A673 (cell line): Measurements from ENCODE around the gene HS1BP3. TPM values are rescaled to one million over a fixed set of nuclear protein-coding genes. Genes with fewer than 3 reads are reported as not detected.

Experiments
- BruUV-seq: library from RNA; stranded (reverse); fragments of 400-500 nt; replicated peaks from 2 replicates; lab custom pipeline; 2021; lab: Mats Ljungman, UMichigan
- CTCF ChIA-PET: fragments of 300-600 bp; sonication (Branson Sonifier 250); formaldehyde crosslinking; loops from one replicate; lab custom pipeline; 2022; ENCODE audit warnings: antibody characterized with exemption; lab: Charles Lee
- POLR2A ChIA-PET: fragments of 300-600 bp; sonication (Branson Sonifier 250); formaldehyde crosslinking; loops from one replicate; lab custom pipeline; 2022; ENCODE audit warnings: antibody characterized with exemption; ENCODE audit not compliant: low non-redundant PET; lab: Charles Lee
- DNase-seq: peaks from one replicate; pipeline ENCODE4 v3.0.0-alpha.2; 2015; ENCODE audit warnings: low spot score
- H3K27ac ChIP-seq: fragments of 200-600 bp; sonication (generic); 2 replicates; pipeline ENCODE4 v1.5.1; 2016; ENCODE audit warnings: mixed run types, low read depth, mild to moderate bottlenecking, mixed read lengths, antibody characterized with exemption, low read length; ENCODE audit not compliant: poor library complexity, severe bottlenecking
- H3K27me3 ChIP-seq: fragments of 200-600 bp; sonication (generic); replicated peaks from 2 replicates; pipeline ENCODE4 v1.6.1; 2017; ENCODE audit warnings: mixed run types, low read depth, mild to moderate bottlenecking, mixed read lengths, antibody characterized with exemption, low read length; ENCODE audit not compliant: insufficient read depth, poor library complexity
- H3K36me3 ChIP-seq: fragments of 200-600 bp; sonication (generic); 2 replicates; pipeline ENCODE4 v1.6.1; 2016; ENCODE audit warnings: mixed run types, mild to moderate bottlenecking, mixed read lengths, antibody characterized with exemption, low read length; ENCODE audit not compliant: insufficient read depth, poor library complexity, severe bottlenecking
- H3K4me1 ChIP-seq: fragments of 200-600 bp; sonication (generic); 2 replicates; pipeline ENCODE4 v1.6.1; 2017; ENCODE audit warnings: mixed run types, mild to moderate bottlenecking, mixed read lengths, antibody characterized with exemption, low read length; ENCODE audit not compliant: insufficient read depth, poor library complexity, severe bottlenecking
- H3K4me3 ChIP-seq: fragments of 200-600 bp; sonication (generic); 2 replicates; pipeline ENCODE4 v1.5.1; 2016; ENCODE audit warnings: low read depth, mixed run types, mild to moderate bottlenecking, mixed read lengths, low read length; ENCODE audit not compliant: poor library complexity, severe bottlenecking
- H3K9me3 ChIP-seq: fragments of 200-600 bp; sonication (generic); 2 replicates; pipeline ENCODE4 v1.6.1; 2016; ENCODE audit warnings: mixed run types, low read depth, mild to moderate bottlenecking, mixed read lengths, antibody characterized with exemption, low read length; ENCODE audit not compliant: poor library complexity, severe bottlenecking
- EZH2 ChIP-seq: fragments of 200-600 bp; sonication (generic); IDR thresholded peaks from 2 replicates; pipeline ENCODE4 v1.6.1; 2017; ENCODE audit warnings: borderline replicate concordance, low read depth, mild to moderate bottlenecking, mixed read lengths, antibody characterized with exemption, low read length; ENCODE audit not compliant: poor library complexity, severe bottlenecking
- intact Hi-C: fragments of 100-400 bp; cut with micrococcal nuclease; formaldehyde crosslinking; loops from one replicate; pipeline ENCODE4 v1.10.0; 2022; ENCODE audit not compliant: unreplicated experiment
- total RNA-seq: library from RNA; stranded (reverse); gene quantifications from 2 replicates; pipeline ENCODE4 v1.2.3, GENCODE V29; 2021
- TF ChIP-seq, protein P1 (sequence below): fragments of 300-800, 200-600 bp; sonication (generic); conservative IDR thresholded peaks from 2 replicates; pipeline ENCODE4 v1.5.1; 2017; ENCODE audit warnings: low read depth, mild to moderate bottlenecking, antibody characterized with exemption, low read length, moderate library complexity, mixed read lengths

The HS1BP3 gene
- total RNA-seq, 1 experiment from 2014 or later, result 12.6 TPM

- Histone ChIP-seq H3K4me1 (peaks cover 12% of the 10 kb centered on the region), H3K36me3 (no peaks in the 10 kb centered on the region), H3K27me3 (no peaks in the 10 kb centered on the region), H3K27ac (no peak overlapping the region), H3K9me3 (no peaks in the 10 kb centered on the region), H3K4me3 (no peak overlapping the region)
- POLR2A ChIA-PET, result no interaction called here
- TF ChIP-seq EZH2, result no peak
- TF ChIP-seq, protein P1, sequence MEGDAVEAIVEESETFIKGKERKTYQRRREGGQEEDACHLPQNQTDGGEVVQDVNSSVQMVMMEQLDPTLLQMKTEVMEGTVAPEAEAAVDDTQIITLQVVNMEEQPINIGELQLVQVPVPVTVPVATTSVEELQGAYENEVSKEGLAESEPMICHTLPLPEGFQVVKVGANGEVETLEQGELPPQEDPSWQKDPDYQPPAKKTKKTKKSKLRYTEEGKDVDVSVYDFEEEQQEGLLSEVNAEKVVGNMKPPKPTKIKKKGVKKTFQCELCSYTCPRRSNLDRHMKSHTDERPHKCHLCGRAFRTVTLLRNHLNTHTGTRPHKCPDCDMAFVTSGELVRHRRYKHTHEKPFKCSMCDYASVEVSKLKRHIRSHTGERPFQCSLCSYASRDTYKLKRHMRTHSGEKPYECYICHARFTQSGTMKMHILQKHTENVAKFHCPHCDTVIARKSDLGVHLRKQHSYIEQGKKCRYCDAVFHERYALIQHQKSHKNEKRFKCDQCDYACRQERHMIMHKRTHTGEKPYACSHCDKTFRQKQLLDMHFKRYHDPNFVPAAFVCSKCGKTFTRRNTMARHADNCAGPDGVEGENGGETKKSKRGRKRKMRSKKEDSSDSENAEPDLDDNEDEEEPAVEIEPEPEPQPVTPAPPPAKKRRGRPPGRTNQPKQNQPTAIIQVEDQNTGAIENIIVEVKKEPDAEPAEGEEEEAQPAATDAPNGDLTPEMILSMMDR, result no peak
- DNase-seq, result no peak
- no TSS peak for BruUV-seq
- CTCF ChIA-PET, result no interaction called here
- intact Hi-C loops, result no loop called here
Measured at GRCh38 chr2:20627712-20628380, 23.1 kb downstream of the HS1BP3 start.

DNA sequence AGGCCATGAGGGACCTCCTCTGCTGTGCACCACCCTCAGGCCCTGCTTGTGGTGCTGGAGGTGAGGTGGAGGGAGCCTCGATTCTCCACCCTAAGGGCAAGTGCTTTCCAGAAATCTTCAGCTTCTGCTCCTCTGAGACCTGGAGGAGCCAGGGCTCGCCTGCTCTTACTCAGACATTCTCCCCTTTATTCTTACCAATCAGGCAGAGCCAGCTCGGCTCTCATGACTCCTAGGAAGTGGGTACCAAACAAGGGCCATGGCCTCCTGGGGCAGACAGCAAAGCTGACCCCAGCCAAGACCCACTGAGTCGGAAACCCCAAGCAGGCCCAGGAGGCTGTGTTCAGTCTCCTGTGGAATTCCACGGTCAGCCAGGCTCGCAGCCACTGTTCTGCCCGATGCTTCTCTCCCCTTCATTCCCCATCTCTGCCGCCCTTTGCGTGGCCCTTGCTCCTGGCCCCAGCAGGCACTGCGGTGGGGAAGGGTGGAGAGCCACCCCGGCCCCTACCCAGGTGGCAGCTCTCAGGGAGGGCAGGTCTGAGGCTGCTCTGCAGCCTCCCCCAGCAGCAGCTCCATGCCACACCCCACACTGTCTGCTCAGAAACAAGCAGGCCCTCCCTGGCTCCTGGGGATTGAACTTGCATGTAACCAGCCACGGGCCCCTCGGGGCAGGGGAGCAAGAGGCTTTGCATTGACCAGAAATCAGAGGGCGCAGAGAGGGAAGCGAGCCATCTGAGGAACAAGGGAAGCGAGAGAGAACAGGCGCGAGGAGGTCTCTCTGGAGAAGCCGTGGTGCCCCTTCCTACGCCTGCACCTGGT is 24.0 kb downstream of the HS1BP3 start:
- Histone ChIP-seq H3K4me1 (peaks cover 12% of the 10 kb centered on the region), H3K27ac (no peak overlapping the region), H3K4me3 (no peak overlapping the region), H3K36me3 (no peaks in the 10 kb centered on the region), H3K9me3 (no peaks in the 10 kb centered on the region), H3K27me3 (no peaks in the 10 kb centered on the region)
- ChIA-PET CTCF (interaction anchor here (0.7 kb wide), 1 partner anchor 24 kb away, joined by 3 read pairs; no protein-coding TSS in a partner anchor), POLR2A (no interaction called here)
- TF ChIP-seq, protein P1, result no peak
- TF ChIP-seq EZH2, result no peak
- intact Hi-C loops, result no loop called here
- BruUV-seq, result no TSS peak
- no peak for DNase-seq

DNA sequence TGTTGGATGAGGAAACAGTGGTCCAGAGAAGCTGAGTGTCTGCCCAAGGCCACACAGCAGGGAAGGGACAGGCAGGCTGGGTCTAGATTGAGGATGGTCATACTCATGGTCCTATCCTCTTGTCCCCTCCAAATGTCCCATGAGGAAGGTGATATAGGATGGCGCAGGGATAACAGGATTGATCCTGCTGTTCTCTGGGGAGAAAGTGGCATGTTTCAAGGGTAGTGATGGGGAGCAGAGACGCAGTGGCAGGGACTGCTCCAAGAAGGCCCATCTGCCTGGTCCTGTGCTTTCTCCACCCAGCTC is 24.6 kb downstream of the HS1BP3 start:
- Histone ChIP-seq H3K27me3 (no peaks in the 10 kb centered on the region), H3K27ac (no peak overlapping the region), H3K9me3 (no peaks in the 10 kb centered on the region), H3K36me3 (no peaks in the 10 kb centered on the region), H3K4me3 (no peak overlapping the region), H3K4me1 (peaks cover 12% of the 10 kb centered on the region)
- TF ChIP-seq, protein P1, result no peak
- no peak for TF ChIP-seq EZH2
- CTCF ChIA-PET, result interaction anchor here (0.7 kb wide), 1 partner anchor 24 kb away, joined by 3 read pairs; no protein-coding TSS in a partner anchor
- intact Hi-C loops, result no loop called here
- no peak for DNase-seq
- POLR2A ChIA-PET, result no interaction called here
- no TSS peak for BruUV-seq
